OCI-LY1 (cell line): ENCODE data around the gene SNRNP40.

Source experiments
- CTCF ChIP-seq: fragments of 200-600 bp; sonication (generic), shearing (Covaris generic); IDR thresholded peaks from 2 replicates; pipeline ENCODE4 v1.5.1; 2017; ENCODE audit warnings: mild to moderate bottlenecking, antibody characterized with exemption, low read length, moderate library complexity, mixed read lengths
- EZH2 ChIP-seq: fragments of 200-600 bp; sonication (generic), shearing (Covaris generic); IDR thresholded peaks from 2 replicates; pipeline ENCODE4 v1.8.0; 2017; ENCODE audit warnings: borderline replicate concordance, mixed run types, mild to moderate bottlenecking, antibody characterized with exemption, low read length, moderate library complexity, mixed read lengths

- TF ChIP-seq CTCF (no peak), EZH2 (no peak)
These were observed 28.4 kb upstream of the SNRNP40 start for GRCh38 chr1:31324992-31325391.
